Measurements from ENCODE around the gene RNU5B-1. TPM values are rescaled to one million over a fixed set of nuclear protein-coding genes. Genes with fewer than 3 reads are reported as not detected.
"Not testable (repeated sequence)": the region's sequence is repeated elsewhere in the genome, so short reads cannot be mapped to it uniquely, and the experiment has no call there.

Gene RNU5B-1
- total RNA-seq, 1 experiment from 2014 or later, result not detected

DNA sequence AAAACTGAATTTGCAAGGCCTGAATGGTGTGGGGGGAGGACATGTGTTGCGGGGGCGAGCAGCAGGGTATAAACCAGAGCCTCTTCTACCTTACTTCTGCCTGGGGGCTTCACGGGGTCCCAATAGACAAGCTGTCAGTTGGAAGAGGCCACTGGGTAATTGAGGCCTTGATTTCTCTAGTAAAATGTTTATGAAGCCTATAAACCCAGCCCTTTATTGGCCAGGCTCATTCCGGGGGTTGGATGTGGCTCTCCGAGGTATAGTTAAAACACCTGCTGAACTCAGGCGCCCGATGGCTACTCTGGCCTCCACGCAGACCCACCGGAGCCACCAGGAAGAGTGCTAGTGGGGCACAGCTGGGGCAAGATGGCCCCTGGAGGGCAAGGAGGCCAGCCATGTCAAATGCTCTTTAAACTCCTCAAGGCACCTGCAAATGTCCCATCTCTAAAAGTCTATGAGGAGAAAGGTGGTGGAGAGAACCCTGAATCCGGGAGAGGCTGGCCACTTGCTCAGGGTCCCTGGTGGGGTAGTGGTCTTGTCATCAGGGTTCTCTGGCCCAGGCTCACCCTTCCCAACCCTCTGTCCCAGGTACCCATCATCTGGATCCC is 39.0 kb downstream of the RNU5B-1 start:
- no peak for DNase-seq (ENCODE audit: low spot score)

GRCh38 chr15:65344214-65344913 is 39.9 kb downstream of the RNU5B-1 start:
- DNase-seq (ENCODE audit: low spot score), result no peak

GRCh38 chr15:65344914-65345275 is 40.4 kb downstream of the RNU5B-1 start:
- DNase-seq (ENCODE audit: low spot score), result no peak

- DNase-seq (ENCODE audit: low spot score), result no peak
Measured at GRCh38 chr15:65346856-65347598, 42.5 kb downstream of the RNU5B-1 start.

DNA sequence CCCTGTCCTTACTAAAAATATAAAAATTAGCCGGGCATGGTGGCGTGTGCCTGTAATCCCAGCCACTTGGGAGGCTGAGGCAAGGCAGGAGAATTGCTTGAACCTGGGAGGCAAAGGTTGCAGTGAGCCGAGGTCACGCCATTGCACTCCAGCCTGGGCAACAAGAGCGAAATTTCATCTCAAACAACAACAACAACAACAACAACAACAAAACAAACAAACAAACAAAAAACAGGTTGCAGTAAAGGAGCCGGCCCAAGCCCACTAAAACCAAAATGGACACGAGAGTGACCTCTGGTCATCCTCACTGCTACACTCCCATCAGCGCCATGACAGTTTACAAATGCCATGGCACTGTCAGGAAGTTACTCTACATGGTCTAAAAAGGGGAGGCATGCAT is 43.3 kb downstream of the RNU5B-1 start:
- not testable (repeated sequence) for DNase-seq (ENCODE audit: low spot score)

DNA sequence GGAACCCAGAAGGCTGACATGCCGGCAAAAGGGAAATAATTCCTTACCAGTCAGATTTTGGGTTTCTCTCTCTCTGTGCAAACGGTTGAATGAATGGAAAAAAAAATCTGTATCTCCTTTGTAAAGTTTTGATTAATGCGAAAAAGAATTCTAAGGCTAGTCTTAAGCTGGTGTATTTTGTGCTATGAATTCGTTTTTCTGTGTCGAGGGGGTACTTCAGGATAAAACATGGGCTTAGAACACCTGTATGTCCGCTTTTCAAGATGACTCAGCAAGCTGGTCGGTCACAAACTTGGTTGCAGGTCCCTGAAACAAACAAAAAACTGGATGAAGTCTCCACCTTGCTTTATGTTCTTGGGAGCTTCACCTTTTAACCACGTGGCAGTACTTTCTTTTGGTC is 44.9 kb downstream of the RNU5B-1 start:
- DNase-seq (ENCODE audit: low spot score), result no peak

- not testable (repeated sequence) for DNase-seq (ENCODE audit: low spot score)
Measured at GRCh38 chr15:65351972-65352371, 47.5 kb downstream of the RNU5B-1 start.

Other genes starting within 250 kb of the RNU5B-1 start
- gene RASL12, start 236.7 kb upstream of the RNU5B-1 start, total RNA-seq (2014; rRNA removed; shearing (Covaris generic)), result not detected in 2 replicates
- gene KBTBD13, start 227.9 kb upstream of the RNU5B-1 start, total RNA-seq (2014; rRNA removed; shearing (Covaris generic)), result not detected in 2 replicates
- 0.05 and 0.65 TPM in 2 replicates for gene UBAP1L, start 189.5 kb upstream of the RNU5B-1 start, total RNA-seq (2014; rRNA removed; shearing (Covaris generic))
- 18.2 and 18.7 TPM in 2 replicates for gene PDCD7, start 170.9 kb upstream of the RNU5B-1 start, total RNA-seq (2014; rRNA removed; shearing (Covaris generic))
- gene CLPX, start 119.3 kb upstream of the RNU5B-1 start, total RNA-seq (2014; rRNA removed; shearing (Covaris generic)), result 27.1 and 34.7 TPM in 2 replicates
- not detected in 2 replicates for gene CILP, start 93.2 kb upstream of the RNU5B-1 start, total RNA-seq (2014; rRNA removed; shearing (Covaris generic))
- gene PARP16, start 17.8 kb upstream of the RNU5B-1 start, total RNA-seq (2014; rRNA removed; shearing (Covaris generic)), result 5.6 and 10.0 TPM in 2 replicates
- not detected in 2 replicates for gene RNU5A-1, start 8.6 kb upstream of the RNU5B-1 start, total RNA-seq (2014; rRNA removed; shearing (Covaris generic))
- gene IGDCC3, start 73.3 kb downstream of the RNU5B-1 start, total RNA-seq (2014; rRNA removed; shearing (Covaris generic)), result 0.10 and 0.12 TPM in 2 replicates
- gene IGDCC4, start 118.3 kb downstream of the RNU5B-1 start, total RNA-seq (2014; rRNA removed; shearing (Covaris generic)), result 0.19 and 0.45 TPM in 2 replicates
- 20.6 and 29.0 TPM in 2 replicates for gene DPP8, start 213.0 kb downstream of the RNU5B-1 start, total RNA-seq (2014; rRNA removed; shearing (Covaris generic))
- 148 and 149 TPM in 2 replicates for gene HACD3, start 225.8 kb downstream of the RNU5B-1 start, total RNA-seq (2014; rRNA removed; shearing (Covaris generic))